ENCODE results near the gene TENM4.
"Not testable (repeated sequence)": the region's sequence is repeated elsewhere in the genome, so short reads cannot be mapped to it uniquely, and the experiment has no call there.

Gene TENM4

GRCh38 chr11:78921509-78921908 is 519.3 kb downstream of the TENM4 start:
- DNase-seq = no peak

- DNase-seq = no peak
Measured at GRCh38 chr11:78920329-78920728, 520.5 kb downstream of the TENM4 start.

GRCh38 chr11:78916759-78917158 is 524.1 kb downstream of the TENM4 start:
- DNase-seq = no peak

GRCh38 chr11:78914503-78914902 is 526.3 kb downstream of the TENM4 start:
- no peak for DNase-seq

- no peak for DNase-seq
Measured at GRCh38 chr11:78912778-78913177, 528.1 kb downstream of the TENM4 start.

- DNase-seq = no peak
Measured at GRCh38 chr11:78910322-78910721, 530.5 kb downstream of the TENM4 start.

GRCh38 chr11:78909386-78909785 is 531.4 kb downstream of the TENM4 start:
- DNase-seq = no peak

GRCh38 chr11:78907636-78908035 is 533.2 kb downstream of the TENM4 start:
- no peak for DNase-seq

GRCh38 chr11:78906566-78906965 is 534.3 kb downstream of the TENM4 start:
- DNase-seq = no peak

GRCh38 chr11:78905756-78906155 is 535.1 kb downstream of the TENM4 start:
- DNase-seq = no peak

- DNase-seq = no peak
Measured at GRCh38 chr11:78902771-78903507, 537.9 kb downstream of the TENM4 start.

- no peak for DNase-seq
Measured at GRCh38 chr11:78901831-78902230, 539.0 kb downstream of the TENM4 start.

GRCh38 chr11:78898266-78898775 is 542.5 kb downstream of the TENM4 start:
- DNase-seq = peak; percentile 29

- no peak for DNase-seq
Measured at GRCh38 chr11:78893996-78894395, 546.8 kb downstream of the TENM4 start.

- no peak for DNase-seq
Measured at GRCh38 chr11:78889698-78890097, 551.1 kb downstream of the TENM4 start.

- no peak for DNase-seq
Measured at GRCh38 chr11:78886616-78887015, 554.2 kb downstream of the TENM4 start.

- no peak for DNase-seq
Measured at GRCh38 chr11:78884761-78885160, 556.1 kb downstream of the TENM4 start.

GRCh38 chr11:78883506-78883905 is 557.3 kb downstream of the TENM4 start:
- no peak for DNase-seq

- not testable (repeated sequence) for DNase-seq
Measured at GRCh38 chr11:78879094-78879980, 561.5 kb downstream of the TENM4 start.

GRCh38 chr11:78878631-78879030 is 562.2 kb downstream of the TENM4 start:
- DNase-seq = no peak

GRCh38 chr11:78876676-78877075 is 564.2 kb downstream of the TENM4 start:
- no peak for DNase-seq

GRCh38 chr11:78870655-78871054 is 570.2 kb downstream of the TENM4 start:
- no peak for DNase-seq

- DNase-seq = no peak
Measured at GRCh38 chr11:78869293-78869692, 571.5 kb downstream of the TENM4 start.

- DNase-seq = no peak
Measured at GRCh38 chr11:78868563-78868962, 572.3 kb downstream of the TENM4 start.

All from NCI-H774 (cell line).